OCI-M2 (cell line): ENCODE data around the gene MED10.

Source experiments
- DNase-seq: peaks from one replicate; lab custom pipeline; 2025; ENCODE audit not compliant: unreplicated experiment; lab: John Stamatoyannopoulos, UW

Gene MED10

DNA sequence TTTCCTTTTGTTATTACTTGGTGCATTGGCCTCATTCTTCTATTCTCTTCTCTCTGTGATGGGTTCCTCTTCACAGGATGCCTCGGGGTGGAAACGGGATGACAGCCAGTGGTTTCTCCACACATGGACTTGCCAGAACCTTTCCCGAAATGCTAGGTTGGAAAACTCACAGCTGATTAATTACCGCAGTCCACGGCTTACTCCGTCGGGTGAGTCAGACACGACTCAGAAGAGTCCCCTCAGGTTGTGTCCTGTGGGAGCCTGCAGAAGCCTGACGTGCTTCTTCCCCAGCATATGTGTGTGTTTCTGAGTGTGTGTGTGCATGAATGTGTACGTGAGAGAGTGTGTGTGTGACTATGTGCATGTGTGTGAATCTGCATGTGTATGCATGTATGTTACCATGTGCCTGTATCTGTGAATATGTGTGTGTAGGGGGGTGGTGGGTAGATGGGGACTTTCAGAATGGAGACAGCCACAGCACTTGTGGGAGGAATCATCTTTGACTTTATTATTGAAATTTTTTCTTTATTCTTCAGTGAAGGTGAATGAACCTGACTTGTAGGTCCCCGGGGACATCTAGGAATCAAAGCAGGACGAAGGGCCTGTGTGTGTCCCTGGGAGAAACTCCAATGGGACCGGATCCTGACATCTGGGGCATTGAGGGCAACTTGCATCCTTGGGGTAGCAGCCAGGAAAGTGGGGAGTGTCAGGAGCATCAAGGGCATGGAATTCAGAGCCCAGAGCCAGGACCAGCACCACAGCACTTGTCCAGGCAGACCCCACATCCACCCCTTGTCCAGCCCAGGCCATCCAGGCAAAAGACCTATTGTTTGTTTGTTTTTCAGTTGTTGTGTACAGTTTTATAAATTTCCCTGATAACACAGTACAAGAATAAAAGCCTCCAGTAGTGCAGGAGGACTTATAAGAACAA is 21.9 kb upstream of the MED10 start:
- DNase-seq, result no peak

DNA sequence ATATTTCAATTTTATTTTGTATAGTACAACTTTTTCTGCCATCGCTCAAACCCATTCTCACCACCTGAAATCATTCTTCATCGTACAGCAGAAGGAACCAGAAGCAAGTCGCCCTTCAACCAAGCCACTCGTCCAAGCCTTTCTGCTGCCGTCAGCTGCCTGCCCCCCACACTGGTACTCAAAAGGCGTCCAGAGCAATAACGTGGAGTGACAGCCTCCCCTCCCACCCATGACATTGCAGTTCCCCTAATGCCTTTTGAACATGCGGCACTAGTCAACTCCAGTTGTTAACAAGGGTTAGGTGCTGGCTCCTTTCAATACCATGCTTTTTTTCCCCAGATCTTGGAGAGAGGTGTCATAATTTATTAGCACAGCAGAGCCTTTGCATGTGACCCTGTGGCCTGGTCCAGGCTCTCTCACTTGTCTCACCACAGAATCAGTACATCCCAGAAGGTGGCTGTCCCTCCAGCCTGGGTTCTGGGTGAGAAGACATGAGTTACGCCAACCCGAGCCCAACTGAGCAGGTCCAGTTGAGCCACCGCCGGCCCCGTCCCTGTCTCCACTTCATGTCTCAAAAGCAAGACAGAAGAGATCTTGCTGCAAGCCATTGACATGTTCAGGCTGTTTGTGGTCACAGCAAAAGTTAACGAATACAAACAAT is 20.4 kb upstream of the MED10 start:
- no peak for DNase-seq

DNA sequence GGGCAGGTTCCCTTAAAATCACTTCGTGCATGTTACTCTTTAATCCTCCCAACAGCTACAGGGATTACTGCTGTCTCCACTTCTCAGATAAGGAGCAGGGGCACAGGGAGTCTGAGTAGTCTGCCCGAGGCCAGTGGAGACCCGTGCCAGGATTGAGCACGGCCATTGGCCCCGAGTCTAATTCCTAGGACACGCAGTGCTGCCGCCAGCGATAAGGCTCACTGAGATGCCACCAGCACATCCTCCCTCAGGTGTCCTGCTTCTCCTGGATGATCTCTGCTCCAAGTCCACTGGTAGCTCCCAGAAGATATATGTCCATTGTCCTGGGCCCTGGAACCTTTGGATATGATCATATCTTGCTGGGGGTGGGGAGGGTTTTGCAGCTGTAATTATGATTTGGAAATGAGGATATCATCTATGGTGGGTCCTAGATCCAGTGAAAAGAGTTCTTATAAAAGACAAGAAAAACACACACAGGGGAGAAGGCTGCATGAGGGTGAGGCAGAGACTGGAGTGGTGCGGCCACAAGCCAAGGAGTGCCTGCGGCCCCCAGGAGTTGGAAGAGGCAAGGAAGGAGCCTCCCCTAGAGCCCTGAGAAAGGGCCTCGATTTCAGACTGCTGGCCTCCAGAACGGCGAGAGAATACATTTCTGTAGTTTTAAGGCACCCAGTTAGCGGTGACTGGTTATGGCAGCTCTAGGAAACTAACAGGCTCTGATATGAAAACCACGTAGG is 19.4 kb upstream of the MED10 start:
- no peak for DNase-seq

DNA sequence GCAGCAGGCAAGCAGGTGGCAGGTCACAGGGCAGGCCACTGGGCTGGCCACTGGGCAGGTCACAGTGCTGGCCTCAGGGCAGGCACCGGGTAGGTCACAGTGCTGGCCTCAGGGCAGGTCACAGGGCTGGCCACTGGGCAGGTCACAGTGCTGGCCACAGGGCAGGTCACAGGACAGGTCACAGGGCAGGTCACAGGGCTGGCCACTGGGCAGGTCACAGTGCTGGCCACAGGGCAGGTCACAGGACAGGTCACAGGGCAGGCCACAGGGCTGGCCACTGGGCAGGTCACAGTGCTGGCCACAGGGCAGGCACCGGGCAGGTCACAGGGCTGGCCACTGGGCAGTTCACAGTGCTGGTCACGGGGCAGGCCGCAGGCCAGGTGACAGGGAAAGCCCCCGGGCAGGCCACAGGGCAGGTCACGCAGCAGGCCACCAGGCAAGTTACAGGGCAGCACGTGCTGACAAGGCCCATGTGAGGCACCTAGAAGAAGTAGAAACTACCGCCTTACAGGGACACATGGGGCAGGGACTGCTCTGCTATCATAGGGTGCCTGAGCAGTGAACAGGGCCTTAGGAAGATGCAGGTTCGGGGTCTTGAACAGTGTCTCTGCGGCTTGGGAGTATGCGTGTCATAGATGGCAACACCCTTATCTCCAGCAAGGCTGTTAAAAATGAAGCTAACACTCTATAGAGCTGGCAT is 18.6 kb upstream of the MED10 start:
- DNase-seq, result no peak

DNA sequence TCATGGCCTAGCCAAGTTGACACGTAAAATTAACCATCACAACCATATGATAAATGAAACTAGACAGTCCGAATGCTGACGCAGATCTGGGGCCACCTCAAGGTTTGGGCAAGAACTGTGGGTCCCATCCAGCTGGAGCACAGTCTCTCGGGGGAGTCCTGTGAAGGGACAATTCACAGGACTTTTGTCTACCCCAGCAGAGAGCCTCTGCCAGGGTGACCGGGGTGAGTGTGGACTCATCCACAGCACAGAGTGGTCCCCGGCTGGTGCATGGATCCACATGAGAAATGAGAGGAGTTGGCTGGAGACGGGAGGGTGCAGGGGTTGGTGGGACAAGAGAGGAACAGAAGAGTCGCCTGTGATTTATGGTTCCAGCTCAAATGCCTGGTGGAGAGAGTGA is 17.7 kb upstream of the MED10 start:
- DNase-seq, result no peak

DNA sequence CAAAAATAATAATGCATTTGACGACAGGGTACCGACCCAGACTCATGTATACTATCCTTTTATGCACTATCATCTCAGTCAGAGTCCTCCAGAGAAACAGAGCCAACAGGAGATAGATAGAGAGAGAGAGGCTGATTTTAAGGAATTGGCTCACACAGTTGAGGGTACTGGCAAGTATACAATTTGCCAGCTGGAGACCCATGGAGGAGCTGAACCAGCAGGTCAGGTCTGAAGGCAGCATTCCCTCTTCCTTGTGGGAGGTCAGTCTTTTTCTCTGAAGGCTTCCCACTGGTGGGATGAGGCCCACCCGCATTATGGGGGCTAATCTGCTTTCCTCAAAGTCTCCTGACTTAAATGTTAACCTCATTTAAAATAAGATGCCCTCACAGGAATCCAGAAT is 17.3 kb upstream of the MED10 start:
- DNase-seq, result no peak

DNA sequence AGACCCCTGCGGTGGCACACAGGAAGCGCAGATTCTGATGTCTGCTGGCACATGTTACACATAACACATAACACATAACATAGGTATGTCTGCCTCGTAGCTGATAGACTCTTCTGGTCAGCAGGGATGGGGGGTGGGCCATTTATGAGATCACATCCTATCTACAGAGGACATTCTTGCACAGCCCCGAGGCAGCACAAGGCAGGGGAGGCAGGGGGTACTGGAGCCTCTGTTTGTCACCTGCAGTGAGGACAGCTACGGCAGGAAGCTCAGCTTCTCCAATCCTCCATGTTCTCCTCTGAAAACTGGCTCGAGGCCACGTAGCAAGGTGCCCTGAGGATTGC is 16.7 kb upstream of the MED10 start:
- no peak for DNase-seq

- DNase-seq, result no peak
Measured at GRCh38 chr5:6394429-6395101, 16.2 kb upstream of the MED10 start.

DNA sequence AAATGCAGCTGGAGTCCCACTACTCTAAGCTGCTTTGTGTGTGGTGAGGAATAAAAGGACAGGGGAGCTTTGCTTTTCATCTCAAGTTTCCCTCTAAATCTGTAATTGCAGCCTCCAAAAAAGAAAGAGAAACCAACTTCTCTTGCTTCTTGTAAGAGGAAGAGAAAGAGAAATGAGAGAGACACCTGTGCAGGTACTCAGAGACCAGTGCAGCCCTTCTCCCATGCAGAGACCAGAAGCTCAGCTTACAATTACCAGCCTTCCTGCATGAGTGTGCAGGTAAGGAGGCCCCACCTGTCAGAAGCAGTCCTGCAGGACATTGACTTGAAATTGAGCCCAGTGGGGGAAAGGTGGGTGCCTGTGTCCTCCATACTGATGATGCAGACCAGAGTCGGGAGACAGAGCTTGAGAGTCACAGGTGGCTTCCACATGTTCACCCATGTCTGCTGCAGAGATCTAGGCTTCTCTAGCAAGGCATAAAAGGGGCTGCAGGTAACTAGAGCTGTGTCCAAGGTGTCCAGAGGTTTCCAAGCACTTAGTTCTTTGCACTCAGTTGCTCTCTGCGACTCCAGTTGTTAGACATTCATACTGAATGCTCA is 15.3 kb upstream of the MED10 start:
- no peak for DNase-seq

DNA sequence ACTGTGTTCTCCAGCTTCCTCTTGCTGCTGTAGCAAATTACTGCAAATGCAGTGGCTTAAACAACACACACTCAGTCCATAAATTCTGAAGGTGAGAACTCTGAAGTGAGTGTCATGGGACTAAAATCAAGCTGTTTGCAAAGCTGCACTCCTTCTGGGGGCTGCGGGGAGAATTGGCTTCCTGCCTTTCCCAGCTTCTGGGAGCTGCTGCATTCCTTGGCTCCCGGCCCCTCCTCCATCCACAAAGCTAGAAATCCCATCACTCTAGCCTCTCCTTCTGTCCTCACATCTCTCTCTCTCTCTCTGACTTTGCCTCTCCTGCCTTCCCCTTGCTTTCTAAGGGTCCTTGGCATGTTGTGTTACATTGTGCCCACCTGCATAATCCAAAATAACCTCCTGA is 14.2 kb upstream of the MED10 start:
- no peak for DNase-seq

DNA sequence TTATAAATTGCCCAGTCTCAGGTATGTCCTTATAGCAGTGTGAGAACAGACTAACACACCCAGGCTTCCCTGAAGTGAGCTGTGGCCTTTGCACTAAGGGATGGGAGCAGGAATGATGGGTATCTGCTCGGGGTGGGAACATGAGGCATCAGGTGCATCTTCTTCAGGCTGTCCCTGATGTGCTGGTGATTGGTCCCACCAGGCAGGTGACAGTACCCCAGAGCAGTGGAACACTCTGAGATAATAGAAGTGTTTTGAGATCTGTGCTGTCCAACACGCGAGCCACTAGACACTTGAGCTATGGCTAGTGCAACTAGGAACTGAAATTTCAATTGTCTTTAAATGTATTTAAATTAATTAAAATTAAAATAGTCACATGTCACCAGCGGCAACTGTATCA is 12.8 kb upstream of the MED10 start:
- no peak for DNase-seq

- DNase-seq, result no peak
Measured at GRCh38 chr5:6389946-6390530, 11.7 kb upstream of the MED10 start.

GRCh38 chr5:6389397-6389796 is 11.1 kb upstream of the MED10 start:
- DNase-seq, result no peak

GRCh38 chr5:6387970-6388369 is 9.6 kb upstream of the MED10 start:
- no peak for DNase-seq

DNA sequence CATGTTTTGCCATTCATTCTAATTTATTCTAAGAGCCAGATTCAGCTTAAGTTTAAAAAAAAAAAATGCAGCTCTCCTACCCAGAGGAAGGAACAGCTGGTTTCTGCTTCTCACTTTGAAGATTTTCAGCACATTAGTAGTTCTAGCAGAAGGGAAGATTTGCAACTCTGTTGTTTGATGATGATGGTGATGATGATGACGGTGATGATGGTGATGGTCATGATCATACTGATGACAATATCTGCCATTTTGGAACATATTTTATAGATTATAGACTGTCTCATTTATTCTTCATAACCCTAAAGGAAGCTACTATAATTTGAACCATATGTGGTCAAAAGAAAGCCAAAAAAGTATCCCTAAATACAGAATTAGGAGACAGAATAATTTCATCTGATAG is 7.9 kb upstream of the MED10 start:
- no peak for DNase-seq

DNA sequence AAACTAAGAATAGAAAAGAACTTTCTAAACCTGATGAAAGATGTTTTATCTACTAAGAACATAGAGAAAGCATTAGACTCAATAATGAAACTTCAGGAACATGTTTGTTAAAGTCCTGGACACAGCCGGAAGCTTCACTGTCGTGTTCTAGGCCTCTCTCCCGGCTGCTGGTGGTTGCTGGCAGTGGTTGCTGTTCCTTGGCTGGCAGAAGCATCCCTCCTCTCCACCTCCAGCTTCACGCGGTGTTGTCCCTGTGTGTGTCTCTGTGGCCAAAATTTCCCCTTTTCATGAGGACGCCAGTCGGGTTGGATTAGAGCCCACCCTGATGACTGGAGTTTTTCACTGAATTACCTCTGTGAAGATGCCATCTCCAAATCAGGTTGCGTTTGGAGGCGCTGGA is 6.5 kb upstream of the MED10 start:
- no peak for DNase-seq

GRCh38 chr5:6383376-6383775 is 5.0 kb upstream of the MED10 start:
- DNase-seq, result no peak

GRCh38 chr5:6379246-6379645 is 899 bp upstream of the MED10 start:
- DNase-seq, result no peak

DNA sequence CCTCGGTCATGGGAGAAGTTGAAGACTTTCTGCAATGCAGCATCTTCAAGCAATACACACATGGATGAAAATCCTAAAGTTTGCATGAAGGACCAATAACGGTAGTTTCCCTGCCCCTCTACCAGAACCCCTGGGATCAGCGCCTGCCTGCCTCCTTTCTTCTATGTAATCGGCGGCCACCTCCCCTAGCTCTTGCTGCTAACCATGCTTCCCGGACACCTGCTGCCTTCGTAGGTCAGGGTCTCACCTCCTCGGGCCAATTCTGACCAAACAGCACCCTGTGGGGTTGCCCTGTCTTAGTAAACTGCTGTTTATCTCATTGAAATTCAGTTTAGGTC is 388 bp upstream of the MED10 start:
- DNase-seq, result no peak

DNA sequence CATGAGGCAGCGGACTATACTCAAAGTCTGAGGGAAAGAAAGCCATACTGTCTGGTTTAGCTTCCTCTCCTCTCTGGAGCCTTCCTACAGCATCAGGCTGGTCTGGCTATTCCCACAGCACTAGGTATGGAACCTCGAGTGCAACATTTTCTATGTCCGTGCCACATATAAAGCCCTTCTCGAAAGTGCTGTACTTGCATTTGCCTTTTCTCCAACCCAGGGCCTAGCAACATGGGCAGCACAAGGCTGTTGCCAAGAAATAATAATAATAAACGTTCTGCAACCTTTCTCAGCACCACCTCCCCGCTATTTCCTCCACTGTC is 804 bp downstream of the MED10 start:
- DNase-seq, result no peak
